Prostate gland (tissue), 2 donors: ENCODE results near the gene F12. TPM values are rescaled to one million over a fixed set of nuclear protein-coding genes. Genes with fewer than 3 reads are reported as not detected.

Source experiments
- DNase-seq: peaks from one replicate; pipeline ENCODE4 v3.0.0-alpha.2; 2019; ENCODE audit warnings: low spot score
- H3K27ac ChIP-seq, 2 donors: fragments of 200-600 bp; sonication (generic); 2 replicates each; pipeline ENCODE4 v1.5.1; 2017 to 2019
- H3K27me3 ChIP-seq: fragments of 200-600 bp; sonication (generic); replicated peaks from 2 replicates; pipeline ENCODE4 v1.5.1; 2019; ENCODE audit not compliant: insufficient read depth
- H3K36me3 ChIP-seq, 2 donors: fragments of 200-600 bp; sonication (generic); 1 replicate in 1 of 2; 2 replicates in 1 of 2; pipeline versions ENCODE4 v1.5.1 to v1.8.1; 2017 to 2019
- H3K4me1 ChIP-seq: fragments of 200-600 bp; sonication (generic); replicated peaks from 2 replicates; pipeline ENCODE4 v1.5.1; 2019
- H3K4me3 ChIP-seq, 2 donors: fragments of 200-600 bp; sonication (generic); 2 replicates each; pipeline ENCODE4 v1.5.1; 2017 to 2019
- H3K9me3 ChIP-seq: fragments of 200-600 bp; sonication (generic); 2 replicates; pipeline ENCODE4 v1.5.1; 2017
- CTCF ChIP-seq, 4 experiments: fragments of 200-600 bp in 2 of 4; fragments of 450-650 bp in 2 of 4; sonication (generic) in 2 of 4; IDR thresholded peaks; 1 replicate in 3 of 4; 2 replicates in 1 of 4; pipeline ENCODE4 v1.5.1; 2016 to 2019; ENCODE audit warnings: antibody characterized with exemption in 4 of 4, mild to moderate bottlenecking in 2 of 4, moderate library complexity in 2 of 4
- POLR2A ChIP-seq: fragments of 450-650 bp; IDR thresholded peaks from one replicate; pipeline ENCODE4 v1.6.1; 2016; ENCODE audit warnings: antibody characterized with exemption, mild to moderate bottlenecking
- POLR2AphosphoS5 ChIP-seq: sonication (generic); formaldehyde crosslinking; IDR thresholded peaks from one replicate; pipeline ENCODE4 v1.6.1; 2017; ENCODE audit warnings: antibody characterized with exemption
- WGBS: methylation state at CpG from one replicate; pipeline ENCODE4 v1.1.5; 2018; 5-methylcytosine and 5-hydroxymethylcytosine counted together
- intact Hi-C: fragments of 100-400 bp; cut with DNase I; formaldehyde crosslinking; loops from one replicate; pipeline ENCODE4 v1.14.2; 2022
- total RNA-seq, 2 donors: library from RNA; depleted of rRNA; stranded (reverse); fragments of >200 nt; gene quantifications; one replicate each; pipeline ENCODE4 v1.1.0, GENCODE V29; 2016

The F12 gene
- total RNA-seq, 2 donors from 2014 or later, result 0.74 to 2.6 TPM

GRCh38 chr5:177412603-177413233, 3.4 kb upstream of the F12 start:
- no peaks in the 10 kb centered on the region for H3K36me3 ChIP-seq
- TF ChIP-seq POLR2A (no peak), CTCF (IDR thresholded peaks at IDR 0.05) (no peak), POLR2AphosphoS5 (no peak)
- H3K27ac ChIP-seq, result no peak overlapping the region
- no peak for DNase-seq
- H3K4me3 ChIP-seq, result no peak overlapping the region
- H3K27me3 ChIP-seq, result no peaks in the 10 kb centered on the region
- no peaks in the 10 kb centered on the region for H3K9me3 ChIP-seq
- intact Hi-C loops, result no loop called here
- WGBS, result 72% methylated on average over 8 of the region's 8 CpGs
- H3K4me1 ChIP-seq, result no peaks in the 10 kb centered on the region

GRCh38 chr5:177410575-177410974, 1.2 kb upstream of the F12 start:
- Histone ChIP-seq H3K4me3 (no peak overlapping the region), H3K27ac (no peak overlapping the region), H3K27me3 (no peaks in the 10 kb centered on the region), H3K36me3 (no peaks in the 10 kb centered on the region), H3K4me1 (no peaks in the 10 kb centered on the region), H3K9me3 (no peaks in the 10 kb centered on the region)
- 73% methylated on average over 3 of the region's 3 CpGs for WGBS
- no peak for DNase-seq
- TF ChIP-seq POLR2AphosphoS5 (no peak), POLR2A (no peak), CTCF (IDR thresholded peaks at IDR 0.05) (no peak)
- intact Hi-C loops, result no loop called here

GRCh38 chr5:177405805-177406204, 3.6 kb downstream of the F12 start:
- DNase-seq, result no peak
- no peaks in the 10 kb centered on the region for H3K27me3 ChIP-seq
- intact Hi-C loops, result loop anchor here (2.0 kb wide), 1 partner anchor 49 kb away; no protein-coding TSS in a partner anchor

GRCh38 chr5:177405312-177405711, 4.1 kb downstream of the F12 start:
- 92% methylated on average over 2 of the region's 2 CpGs for WGBS

More at GRCh38 chr5:177405805-177406204, 3.6 kb downstream of the F12 start:
- Histone ChIP-seq H3K4me3 (no peak overlapping the region), H3K36me3 (no peaks in the 10 kb centered on the region), H3K27ac (no peak overlapping the region), H3K4me1 (peaks cover 21% of the 10 kb centered on the region), H3K9me3 (no peaks in the 10 kb centered on the region)
- no peak for TF ChIP-seq POLR2A
- no peak for TF ChIP-seq CTCF (IDR thresholded peaks at IDR 0.05)
- no peak for TF ChIP-seq POLR2AphosphoS5
- 93% methylated on average over 5 of the region's 5 CpGs for WGBS

More at GRCh38 chr5:177405312-177405711, 4.1 kb downstream of the F12 start:
- no peaks in the 10 kb centered on the region for H3K27me3 ChIP-seq
- no peaks in the 10 kb centered on the region for H3K36me3 ChIP-seq
- H3K4me1 ChIP-seq, result peaks cover 21% of the 10 kb centered on the region
- intact Hi-C loops, result loop anchor here (2.0 kb wide), 1 partner anchor 49 kb away; no protein-coding TSS in a partner anchor
- H3K27ac ChIP-seq, result no peak overlapping the region
- no peaks in the 10 kb centered on the region for H3K9me3 ChIP-seq
- no peak for DNase-seq
- H3K4me3 ChIP-seq, result no peak overlapping the region
- TF ChIP-seq POLR2AphosphoS5 (no peak), CTCF (IDR thresholded peaks at IDR 0.05) (no peak), POLR2A (no peak)
